ENCODE results near the gene GART.
"Not testable (repeated sequence)": the region's sequence is repeated elsewhere in the genome, so short reads cannot be mapped to it uniquely, and the experiment has no call there.

The GART gene

GRCh38 chr21:33541756-33542639 lies at the start of gene GART:
Gene GART, minus strand, starts transcription at chr21:33542117. Its CDS starts 2,802 bp downstream, at chr21:33539315.
- Histone ChIP-seq H3K27me3 (ENCODE audit: control insufficient read depth, insufficient read depth, low read length) (no peaks in the 10 kb centered on the region), H3K27ac (ENCODE audit: low read depth, low read length) (peak within 1 kb of the TSS; percentile 99), H3K36me3 (ENCODE audit: control insufficient read depth, insufficient read depth, low read length) (peaks cover 9% of the 10 kb centered on the region), H3K4me3 (ENCODE audit: low read length) (peak within 1 kb of the TSS; percentile 98), H3K4me1 (ENCODE audit: control insufficient read depth, insufficient read depth, low read length) (peaks cover 10% of the 10 kb centered on the region), H3K9ac (ENCODE audit: low read length) (peak within 1 kb of the TSS; percentile 100)

- H3K4me3 ChIP-seq (ENCODE audit: low read length), result peak within 1 kb of the TSS; percentile 95
- H3K4me1 ChIP-seq (ENCODE audit: control insufficient read depth, insufficient read depth, low read length), result no peaks in the 10 kb centered on the region
- H3K9ac ChIP-seq (ENCODE audit: low read length), result peak within 1 kb of the TSS; percentile 66
- no peaks in the 10 kb centered on the region for H3K36me3 ChIP-seq (ENCODE audit: control insufficient read depth, insufficient read depth, low read length)
- no peaks in the 10 kb centered on the region for H3K27me3 ChIP-seq (ENCODE audit: control insufficient read depth, insufficient read depth, low read length)
- H3K27ac ChIP-seq (ENCODE audit: low read depth, low read length), result peak within 1 kb of the TSS; percentile 68
These were observed 46.8 kb upstream of the GART start, which contains the start of gene DONSON for GRCh38 chr21:33588485-33589335. Gene DONSON, minus strand, starts transcription at chr21:33588684. Its CDS starts 43 bp downstream, at chr21:33588641.

DNA sequence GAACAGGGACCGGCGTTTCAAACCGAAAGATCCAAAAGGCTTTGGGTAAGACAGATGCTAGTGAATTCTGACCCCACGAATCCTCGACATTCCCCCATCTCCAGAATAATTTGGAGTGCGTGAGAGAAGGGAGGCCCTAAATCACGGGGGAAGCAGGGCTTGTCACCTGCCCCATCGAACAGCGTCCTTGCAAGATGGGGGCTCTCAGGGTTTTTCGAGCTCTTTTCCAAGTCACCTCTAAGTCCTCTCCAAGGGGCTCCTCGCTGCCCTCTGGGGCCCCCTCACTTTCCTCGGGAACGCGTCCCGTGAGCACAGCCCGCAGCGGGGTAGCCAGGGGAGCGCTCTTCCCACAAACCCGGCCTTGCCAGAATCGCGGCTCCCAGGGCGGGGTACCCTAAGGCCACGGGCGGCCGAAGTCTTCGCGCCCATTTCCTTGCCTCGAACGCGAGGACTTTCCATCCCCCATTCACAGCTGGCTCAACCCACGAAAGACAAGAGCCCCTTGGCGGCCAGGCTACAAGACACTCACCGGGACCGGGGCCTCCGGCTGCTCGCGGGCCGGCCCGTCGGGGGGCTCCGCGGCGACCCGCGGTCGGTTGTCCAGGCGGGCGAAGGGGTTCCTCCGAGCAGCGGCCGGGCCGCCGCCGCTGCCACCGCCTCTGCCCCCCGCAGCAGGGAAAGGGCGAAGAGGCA lies 46.0 kb upstream of the GART start:
- Histone ChIP-seq H3K36me3 (ENCODE audit: control insufficient read depth, insufficient read depth, low read length) (no peaks in the 10 kb centered on the region), H3K4me1 (ENCODE audit: control insufficient read depth, insufficient read depth, low read length) (no peaks in the 10 kb centered on the region), H3K27ac (ENCODE audit: low read depth, low read length) (peak overlapping the region; percentile 68), H3K4me3 (ENCODE audit: low read length) (peak overlapping the region; percentile 95), H3K9ac (ENCODE audit: low read length) (peak overlapping the region; percentile 56), H3K27me3 (ENCODE audit: control insufficient read depth, insufficient read depth, low read length) (no peaks in the 10 kb centered on the region)

- Histone ChIP-seq H3K9ac (ENCODE audit: low read length) (no peak overlapping the region), H3K27ac (ENCODE audit: low read depth, low read length) (no peak overlapping the region), H3K4me3 (ENCODE audit: low read length) (no peak overlapping the region), H3K36me3 (ENCODE audit: control insufficient read depth, insufficient read depth, low read length) (no peaks in the 10 kb centered on the region), H3K4me1 (ENCODE audit: control insufficient read depth, insufficient read depth, low read length) (no peaks in the 10 kb centered on the region), H3K27me3 (ENCODE audit: control insufficient read depth, insufficient read depth, low read length) (no peaks in the 10 kb centered on the region)
These were observed 45.0 kb upstream of the GART start for GRCh38 chr21:33586927-33587326.

DNA sequence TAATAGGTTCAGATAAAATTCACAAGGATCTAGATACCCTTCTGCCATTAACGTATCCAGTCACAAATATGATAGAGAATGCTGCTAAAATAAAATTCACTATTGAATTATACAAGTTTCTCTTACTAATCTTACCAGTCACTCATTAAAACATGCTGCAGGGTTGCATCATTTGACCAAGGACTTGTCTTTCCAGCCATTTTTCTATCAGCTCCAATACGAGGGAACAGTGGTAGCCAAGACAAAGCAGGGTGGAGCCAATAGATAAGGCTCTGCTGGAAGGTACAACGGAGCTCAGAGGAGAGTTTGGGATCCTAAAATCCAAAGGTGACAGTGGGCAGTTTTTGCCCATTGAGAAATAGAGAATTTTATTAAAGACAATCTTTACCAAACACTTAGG lies 42.5 kb upstream of the GART start:
- Histone ChIP-seq H3K9ac (ENCODE audit: low read length) (no peak overlapping the region), H3K27ac (ENCODE audit: low read depth, low read length) (no peak overlapping the region), H3K4me3 (ENCODE audit: low read length) (no peak overlapping the region), H3K36me3 (ENCODE audit: control insufficient read depth, insufficient read depth, low read length) (no peaks in the 10 kb centered on the region), H3K27me3 (ENCODE audit: control insufficient read depth, insufficient read depth, low read length) (no peaks in the 10 kb centered on the region), H3K4me1 (ENCODE audit: control insufficient read depth, insufficient read depth, low read length) (no peaks in the 10 kb centered on the region)

DNA sequence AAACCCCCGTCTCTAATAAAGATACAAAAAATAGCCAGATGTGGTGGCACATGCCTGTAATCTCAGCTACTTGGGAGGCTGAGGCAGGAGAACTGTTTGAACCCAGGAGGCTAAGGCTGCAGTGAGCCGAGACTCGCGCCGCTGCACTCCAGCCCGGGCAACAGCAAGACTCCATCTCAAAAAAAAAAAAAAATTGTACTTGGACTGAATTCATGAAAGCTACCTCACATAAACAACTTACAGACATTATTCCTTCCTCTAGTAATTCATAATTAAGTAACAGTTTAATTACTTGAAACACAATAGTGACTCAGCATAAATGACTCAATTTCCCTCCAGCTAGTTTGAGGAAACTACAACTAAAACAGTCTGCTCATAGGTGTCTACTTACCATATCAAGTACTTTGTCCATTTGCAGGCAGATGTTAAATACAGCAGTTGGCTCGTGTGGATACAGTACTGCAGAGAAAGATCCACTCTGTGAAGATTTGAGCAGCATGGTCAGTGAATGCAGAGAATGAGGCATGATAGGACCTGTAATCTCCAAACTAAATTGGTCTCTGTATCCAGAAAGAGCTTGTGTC lies 37.1 kb upstream of the GART start:
- Histone ChIP-seq H3K9ac (ENCODE audit: low read length) (no peak overlapping the region), H3K4me3 (ENCODE audit: low read length) (no peak overlapping the region), H3K27ac (ENCODE audit: low read depth, low read length) (no peak overlapping the region), H3K27me3 (ENCODE audit: control insufficient read depth, insufficient read depth, low read length) (no peaks in the 10 kb centered on the region), H3K36me3 (ENCODE audit: control insufficient read depth, insufficient read depth, low read length) (peaks cover 6% of the 10 kb centered on the region), H3K4me1 (ENCODE audit: control insufficient read depth, insufficient read depth, low read length) (no peaks in the 10 kb centered on the region)

DNA sequence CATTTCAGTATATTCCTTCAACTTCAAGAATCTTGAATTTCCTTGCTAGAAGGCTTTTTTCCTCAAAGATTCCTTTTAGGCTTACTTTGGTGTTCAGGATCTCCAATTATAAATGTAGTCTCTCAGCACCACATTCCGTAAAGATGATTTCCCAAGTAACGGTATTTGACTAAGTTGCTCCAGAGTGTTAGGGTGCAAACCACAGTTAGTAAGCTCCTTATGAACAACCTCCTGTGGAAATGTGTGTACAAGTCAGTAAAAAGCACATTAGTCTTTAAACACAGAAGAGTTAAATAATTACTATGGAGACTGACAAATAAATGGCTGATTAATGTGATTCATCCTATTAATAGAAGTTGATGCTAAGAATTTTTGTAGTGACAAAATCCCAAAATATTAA lies 36.3 kb upstream of the GART start:
- Histone ChIP-seq H3K27ac (ENCODE audit: low read depth, low read length) (no peak overlapping the region), H3K36me3 (ENCODE audit: control insufficient read depth, insufficient read depth, low read length) (peaks cover 11% of the 10 kb centered on the region), H3K4me3 (ENCODE audit: low read length) (no peak overlapping the region), H3K4me1 (ENCODE audit: control insufficient read depth, insufficient read depth, low read length) (no peaks in the 10 kb centered on the region), H3K9ac (ENCODE audit: low read length) (no peak overlapping the region), H3K27me3 (ENCODE audit: control insufficient read depth, insufficient read depth, low read length) (no peaks in the 10 kb centered on the region)

GRCh38 chr21:33576741-33577141 lies 34.8 kb upstream of the GART start:
- H3K9ac ChIP-seq (ENCODE audit: low read length); H3K4me1 ChIP-seq (ENCODE audit: control insufficient read depth, insufficient read depth, low read length); H3K27ac ChIP-seq (ENCODE audit: low read depth, low read length); H3K4me3 ChIP-seq (ENCODE audit: low read length); H3K27me3 ChIP-seq (ENCODE audit: control insufficient read depth, insufficient read depth, low read length): not testable (repeated sequence)
- H3K36me3 ChIP-seq (ENCODE audit: control insufficient read depth, insufficient read depth, low read length), result peaks cover 12% of the 10 kb centered on the region

- peaks cover 2% of the 10 kb centered on the region for H3K4me1 ChIP-seq (ENCODE audit: control insufficient read depth, insufficient read depth, low read length)
- no peak overlapping the region for H3K27ac ChIP-seq (ENCODE audit: low read depth, low read length)
- no peak overlapping the region for H3K4me3 ChIP-seq (ENCODE audit: low read length)
- H3K27me3 ChIP-seq (ENCODE audit: control insufficient read depth, insufficient read depth, low read length), result no peaks in the 10 kb centered on the region
- peaks cover 25% of the 10 kb centered on the region for H3K36me3 ChIP-seq (ENCODE audit: control insufficient read depth, insufficient read depth, low read length)
- no peak overlapping the region for H3K9ac ChIP-seq (ENCODE audit: low read length)
These were observed 30.4 kb upstream of the GART start for GRCh38 chr21:33572350-33572749.

DNA sequence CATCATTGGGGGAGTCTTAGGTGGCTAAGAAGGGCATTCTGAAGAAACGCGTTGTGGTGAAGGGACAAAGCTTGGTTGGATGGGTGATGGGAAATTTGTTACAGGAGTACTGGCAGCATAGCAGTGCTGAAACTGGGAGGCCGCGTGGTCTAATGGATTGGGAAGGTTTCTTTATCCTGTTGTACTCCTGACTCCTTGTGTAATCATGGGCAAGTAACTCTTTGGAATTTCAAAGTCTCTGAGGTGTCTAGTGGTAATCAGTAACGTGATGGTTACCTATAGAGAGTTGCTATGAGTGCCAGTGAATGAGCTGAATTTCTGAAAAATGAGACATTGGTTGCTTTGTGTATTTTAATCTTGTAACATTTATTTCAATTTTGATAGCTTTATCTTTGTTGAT lies 28.1 kb upstream of the GART start:
- H3K9ac ChIP-seq (ENCODE audit: low read length), result no peak overlapping the region
- peaks cover 2% of the 10 kb centered on the region for H3K4me1 ChIP-seq (ENCODE audit: control insufficient read depth, insufficient read depth, low read length)
- H3K27ac ChIP-seq (ENCODE audit: low read depth, low read length), result no peak overlapping the region
- H3K4me3 ChIP-seq (ENCODE audit: low read length), result no peak overlapping the region
- no peaks in the 10 kb centered on the region for H3K27me3 ChIP-seq (ENCODE audit: control insufficient read depth, insufficient read depth, low read length)
- peaks cover 22% of the 10 kb centered on the region for H3K36me3 ChIP-seq (ENCODE audit: control insufficient read depth, insufficient read depth, low read length)

GRCh38 chr21:33568448-33568847 lies 26.5 kb upstream of the GART start:
- H3K27ac ChIP-seq (ENCODE audit: low read depth, low read length), result no peak overlapping the region
- H3K4me1 ChIP-seq (ENCODE audit: control insufficient read depth, insufficient read depth, low read length), result peaks cover 2% of the 10 kb centered on the region
- H3K4me3 ChIP-seq (ENCODE audit: low read length), result no peak overlapping the region
- peaks cover 17% of the 10 kb centered on the region for H3K36me3 ChIP-seq (ENCODE audit: control insufficient read depth, insufficient read depth, low read length)
- no peaks in the 10 kb centered on the region for H3K27me3 ChIP-seq (ENCODE audit: control insufficient read depth, insufficient read depth, low read length)
- H3K9ac ChIP-seq (ENCODE audit: low read length), result no peak overlapping the region

GRCh38 chr21:33567914-33568313 lies 26.0 kb upstream of the GART start:
- Histone ChIP-seq H3K4me1 (ENCODE audit: control insufficient read depth, insufficient read depth, low read length) (peaks cover 2% of the 10 kb centered on the region), H3K27ac (ENCODE audit: low read depth, low read length) (no peak overlapping the region), H3K4me3 (ENCODE audit: low read length) (no peak overlapping the region), H3K36me3 (ENCODE audit: control insufficient read depth, insufficient read depth, low read length) (peaks cover 17% of the 10 kb centered on the region), H3K27me3 (ENCODE audit: control insufficient read depth, insufficient read depth, low read length) (no peaks in the 10 kb centered on the region), H3K9ac (ENCODE audit: low read length) (no peak overlapping the region)

All from rectal smooth muscle tissue (tissue), 1 donor.